ENCODE results near the gene DPPA5. TPM values are rescaled to one million over a fixed set of nuclear protein-coding genes. Genes with fewer than 3 reads are reported as not detected.

Gene DPPA5
- total and polyA plus RNA-seq, 2 donors (not counting 3 experiments of a cell fraction or from before 2014, with no cell fraction given): not detected

DNA sequence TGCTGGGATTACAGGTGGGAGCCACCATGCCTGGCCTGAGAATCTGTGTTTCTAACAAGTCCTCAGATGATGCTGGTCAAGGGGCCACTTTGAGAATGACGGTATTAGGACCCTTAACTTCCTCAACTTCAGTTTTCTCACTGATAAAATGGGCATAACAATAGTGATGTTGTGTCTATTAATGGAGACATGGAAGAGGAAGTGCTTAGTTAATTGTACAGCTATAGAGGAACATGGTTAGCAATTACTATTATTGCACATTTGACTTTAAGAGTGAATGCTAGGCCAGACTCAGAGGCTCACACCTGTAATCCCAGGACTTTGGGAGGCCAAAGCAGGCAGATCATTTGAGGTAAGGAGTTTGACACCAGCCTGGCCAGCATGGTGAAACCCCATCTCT is 12.7 kb downstream of the DPPA5 start:
- H3K9me1 ChIP-seq (replicated peaks; ENCODE audit: control insufficient read depth, extremely low read depth, insufficient read depth, low read length): no peaks in the 10 kb centered on the region
- no peak overlapping the region for H3K4me2 ChIP-seq (ENCODE audit: insufficient read depth, low read length)
- H2AFZ ChIP-seq (ENCODE audit: low read depth, low read length): no peak overlapping the region
- no peaks in the 10 kb centered on the region for H3K9me3 ChIP-seq (replicated peaks; ENCODE audit: control insufficient read depth, insufficient read depth, low read length)
- dilution Hi-C loops (cut with MboI; ENCODE audit: extremely low pct_ligation_motif_present, low sequenced_read_pairs) (no loop called here), intact Hi-C loops (cut with micrococcal nuclease) (no loop called here)
- H3K9ac ChIP-seq (replicated peaks; ENCODE audit: extremely low read depth, insufficient read depth, low read length): no peak overlapping the region
- no TSS peak for BruUV-seq (replicated peaks)
- H3K27ac ChIP-seq (ENCODE audit: insufficient read depth, low read depth, low read length): no peak overlapping the region
- no peaks in the 10 kb centered on the region for H4K20me1 ChIP-seq (replicated peaks; ENCODE audit: control insufficient read depth, extremely low read depth, insufficient read depth, low read length)
- no peak for FAIRE-seq
- TF ChIP-seq GATA2 (IDR thresholded peaks at IDR 0.05; ENCODE audit: insufficient read depth, insufficient read length, low read depth, low read length) (no peak), JUN (IDR thresholded peaks at IDR 0.05; ENCODE audit: borderline replicate concordance, insufficient read depth, insufficient read length, low read depth) (no peak), EZH2 (IDR thresholded peaks at IDR 0.05; ENCODE audit: borderline replicate concordance, low read depth, low read length, severe bottlenecking) (no peak), POLR2A (IDR thresholded peaks at IDR 0.05; ENCODE audit: low read depth, low read length) (no peak), FOS (IDR thresholded peaks at IDR 0.05; ENCODE audit: borderline replicate concordance, insufficient read depth, low read length) (no peak), MYC (IDR thresholded peaks at IDR 0.05; ENCODE audit: low read depth, low read length) (no peak), POLR2AphosphoS5 (IDR thresholded peaks at IDR 0.05; ENCODE audit: insufficient read depth, low read depth, low read length) (no peak)
- TF ChIP-seq, protein P1, sequence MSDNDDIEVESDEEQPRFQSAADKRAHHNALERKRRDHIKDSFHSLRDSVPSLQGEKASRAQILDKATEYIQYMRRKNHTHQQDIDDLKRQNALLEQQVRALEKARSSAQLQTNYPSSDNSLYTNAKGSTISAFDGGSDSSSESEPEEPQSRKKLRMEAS (IDR thresholded peaks at IDR 0.05; ENCODE audit: insufficient read depth, insufficient read length): no peak
- TF ChIP-seq, protein P2, sequence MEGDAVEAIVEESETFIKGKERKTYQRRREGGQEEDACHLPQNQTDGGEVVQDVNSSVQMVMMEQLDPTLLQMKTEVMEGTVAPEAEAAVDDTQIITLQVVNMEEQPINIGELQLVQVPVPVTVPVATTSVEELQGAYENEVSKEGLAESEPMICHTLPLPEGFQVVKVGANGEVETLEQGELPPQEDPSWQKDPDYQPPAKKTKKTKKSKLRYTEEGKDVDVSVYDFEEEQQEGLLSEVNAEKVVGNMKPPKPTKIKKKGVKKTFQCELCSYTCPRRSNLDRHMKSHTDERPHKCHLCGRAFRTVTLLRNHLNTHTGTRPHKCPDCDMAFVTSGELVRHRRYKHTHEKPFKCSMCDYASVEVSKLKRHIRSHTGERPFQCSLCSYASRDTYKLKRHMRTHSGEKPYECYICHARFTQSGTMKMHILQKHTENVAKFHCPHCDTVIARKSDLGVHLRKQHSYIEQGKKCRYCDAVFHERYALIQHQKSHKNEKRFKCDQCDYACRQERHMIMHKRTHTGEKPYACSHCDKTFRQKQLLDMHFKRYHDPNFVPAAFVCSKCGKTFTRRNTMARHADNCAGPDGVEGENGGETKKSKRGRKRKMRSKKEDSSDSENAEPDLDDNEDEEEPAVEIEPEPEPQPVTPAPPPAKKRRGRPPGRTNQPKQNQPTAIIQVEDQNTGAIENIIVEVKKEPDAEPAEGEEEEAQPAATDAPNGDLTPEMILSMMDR (IDR thresholded peaks at IDR 0.05; ENCODE audit: extremely low read depth in 1 of 2, insufficient read depth in 1 of 2, low read depth in 1 of 2, low read length in 2 of 2): no peak
- ChIA-PET POLR2A (no interaction called here), CTCF (no interaction called here)
- no peak for DNase-seq (ENCODE audit: low read depth, low spot score)
- no peaks in the 10 kb centered on the region for H3K36me3 ChIP-seq (ENCODE audit: control insufficient read depth in 2 of 2, extremely low read depth in 1 of 2, insufficient read depth in 2 of 2, low read length in 2 of 2)
- H3K4me3 ChIP-seq (replicated peaks in 1 of 3; ENCODE audit: insufficient read depth in 1 of 3, low read depth in 1 of 3, low read length in 3 of 3): no peak overlapping the region
- H3K79me2 ChIP-seq (ENCODE audit: control insufficient read depth, insufficient read depth, low read length): no peaks in the 10 kb centered on the region
- H3K27me3 ChIP-seq (ENCODE audit: control insufficient read depth in 2 of 2, insufficient read depth in 2 of 2, low read length in 2 of 2): peaks cover 0 to 2% of the 10 kb centered on the region in 2 experiments
- H3K4me1 ChIP-seq (ENCODE audit: control insufficient read depth, extremely low read depth, insufficient read depth, low read length): no peaks in the 10 kb centered on the region
